ENCODE results near the gene GPM6B.

The GPM6B gene

DNA sequence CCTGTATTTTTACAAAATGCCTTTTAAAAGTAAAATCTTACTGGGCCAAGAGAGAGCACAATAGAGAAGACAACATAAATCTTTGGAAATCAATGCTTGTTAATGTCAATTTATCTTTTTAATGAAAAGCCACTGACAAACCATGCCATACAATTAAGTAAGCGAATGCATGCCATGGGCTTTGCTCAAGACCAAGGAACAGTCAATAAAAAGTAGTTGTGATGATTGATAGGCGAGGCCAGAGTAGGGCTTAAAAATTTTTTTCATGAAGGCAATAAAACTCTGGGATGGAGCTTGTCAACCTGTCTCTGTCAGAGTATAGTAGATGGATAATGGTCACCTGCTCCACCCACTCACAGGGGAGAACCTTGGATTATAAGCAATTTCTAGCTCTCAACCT lies 17.5 kb upstream of the GPM6B start:
- Mint-ChIP-seq H3K4me1 (no peaks in the 10 kb centered on the region), H3K4me3 (no peak overlapping the region), H3K36me3 (ENCODE audit: low read depth) (no peaks in the 10 kb centered on the region), H3K9me3 (no peaks in the 10 kb centered on the region), H3K27me3 (no peaks in the 10 kb centered on the region), H3K27ac (no peak overlapping the region)
- ATAC-seq: no peak
- no peak for DNase-seq

DNA sequence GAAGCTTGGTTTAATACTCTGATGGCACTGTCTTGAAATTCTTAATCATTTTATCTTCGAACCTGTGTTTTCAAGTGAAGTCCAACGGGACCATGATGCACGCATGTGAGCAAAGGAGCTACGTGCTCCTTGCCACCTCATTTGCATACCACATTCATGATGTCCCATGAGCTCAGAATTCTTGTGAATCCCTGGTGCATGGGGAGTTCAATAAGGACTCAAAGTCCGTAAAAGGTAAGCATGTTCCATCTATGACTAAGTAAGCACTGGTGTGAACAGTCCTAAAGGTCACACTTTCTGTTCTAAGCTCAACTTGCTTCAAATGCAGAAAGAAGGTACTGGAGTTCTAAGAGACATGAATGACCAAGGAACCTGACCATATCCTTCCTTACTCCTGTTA lies 13.1 kb upstream of the GPM6B start:
- Mint-ChIP-seq H3K4me1 (no peaks in the 10 kb centered on the region), H3K27me3 (no peaks in the 10 kb centered on the region), H3K9me3 (no peaks in the 10 kb centered on the region), H3K4me3 (no peak overlapping the region), H3K36me3 (ENCODE audit: low read depth) (no peaks in the 10 kb centered on the region), H3K27ac (no peak overlapping the region)
- no peak for ATAC-seq
- DNase-seq: no peak

DNA sequence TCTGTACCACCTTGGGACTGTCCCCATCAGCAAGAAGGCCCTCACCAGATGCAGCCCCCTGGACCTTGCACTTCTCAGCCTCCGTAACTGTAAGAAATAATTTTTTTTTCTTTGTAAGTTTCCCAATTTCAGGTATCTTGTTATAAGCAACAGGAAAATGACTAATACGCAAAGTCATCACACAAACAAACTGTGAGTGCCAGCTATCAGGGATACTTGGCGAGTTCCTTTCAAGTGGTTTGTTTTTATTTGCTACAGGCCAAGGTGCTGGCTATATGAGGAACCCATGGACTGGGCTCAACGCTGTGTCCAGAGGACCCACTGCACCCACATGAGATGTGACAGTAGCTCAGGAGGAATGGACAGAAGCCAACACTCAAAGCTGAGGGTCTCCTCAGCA lies 11.5 kb upstream of the GPM6B start:
- no peaks in the 10 kb centered on the region for H3K4me1 Mint-ChIP-seq
- no peaks in the 10 kb centered on the region for H3K27me3 Mint-ChIP-seq
- DNase-seq: no peak
- H3K4me3 Mint-ChIP-seq: no peak overlapping the region
- no peak for ATAC-seq
- no peaks in the 10 kb centered on the region for H3K9me3 Mint-ChIP-seq
- no peak overlapping the region for H3K27ac Mint-ChIP-seq
- H3K36me3 Mint-ChIP-seq (ENCODE audit: low read depth): no peaks in the 10 kb centered on the region

DNA sequence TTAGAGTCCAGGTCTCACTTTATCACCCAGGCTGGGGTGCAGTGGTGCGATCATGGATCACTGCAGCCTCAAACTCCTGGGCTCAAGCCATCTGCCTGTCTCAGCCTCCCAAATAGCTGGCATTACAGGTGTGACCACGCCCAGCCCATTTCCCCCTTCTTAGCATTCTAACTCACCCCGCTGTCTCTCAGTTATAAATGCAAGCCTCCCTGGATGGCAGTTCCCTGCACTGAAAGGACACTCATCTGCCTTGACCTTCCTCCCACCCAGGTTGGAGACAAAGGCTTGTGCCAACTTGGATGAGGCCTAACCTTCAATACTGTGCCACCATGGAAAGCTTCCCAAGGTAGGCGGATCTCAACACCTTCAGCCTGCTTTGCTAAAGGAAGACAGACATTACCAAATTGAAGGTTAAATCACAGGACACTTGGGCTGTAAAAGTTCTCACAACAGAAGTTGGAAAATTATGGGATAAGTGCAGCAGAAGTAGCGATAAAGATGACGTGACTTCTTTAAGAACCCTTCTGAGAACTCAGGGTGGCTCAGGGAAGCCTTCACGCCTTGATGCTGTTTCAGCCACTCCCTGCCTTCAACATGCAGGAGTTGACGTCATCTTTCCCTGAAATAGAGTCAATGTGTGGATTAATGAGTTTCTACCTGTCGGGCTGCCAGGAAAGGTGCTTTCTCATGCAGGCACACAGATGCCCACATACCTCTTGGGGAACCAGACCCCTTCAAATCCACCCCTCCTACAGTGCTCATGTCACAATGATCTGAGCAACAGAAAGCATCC lies 10.6 kb upstream of the GPM6B start:
- Mint-ChIP-seq H3K4me1 (no peaks in the 10 kb centered on the region), H3K36me3 (ENCODE audit: low read depth) (no peaks in the 10 kb centered on the region), H3K27me3 (no peaks in the 10 kb centered on the region), H3K27ac (no peak overlapping the region), H3K9me3 (no peaks in the 10 kb centered on the region), H3K4me3 (no peak overlapping the region)
- no peak for ATAC-seq
- no peak for DNase-seq

DNA sequence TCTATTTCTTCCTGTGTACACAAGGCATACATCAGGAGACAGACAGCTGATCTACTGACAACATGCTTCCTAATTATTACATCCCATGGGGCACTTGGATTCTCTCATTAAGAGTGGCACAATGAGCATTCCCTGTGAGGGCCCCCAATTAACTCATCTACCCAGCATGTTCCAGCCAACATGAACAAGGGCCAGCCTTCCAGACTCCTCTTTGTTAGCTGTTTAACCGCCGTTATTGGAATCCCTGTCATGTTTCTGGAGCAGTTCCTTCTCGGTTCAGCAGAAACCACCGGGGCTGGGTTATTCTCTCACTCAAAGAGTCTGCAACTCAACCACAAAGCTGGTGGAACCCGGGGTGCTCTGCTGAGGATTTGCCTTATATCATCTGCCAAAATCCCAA lies 9.9 kb upstream of the GPM6B start:
- H3K27ac Mint-ChIP-seq: no peak overlapping the region
- no peak overlapping the region for H3K4me3 Mint-ChIP-seq
- H3K9me3 Mint-ChIP-seq: no peaks in the 10 kb centered on the region
- no peaks in the 10 kb centered on the region for H3K27me3 Mint-ChIP-seq
- DNase-seq (no peak), ATAC-seq (no peak)
- no peaks in the 10 kb centered on the region for H3K36me3 Mint-ChIP-seq (ENCODE audit: low read depth)
- H3K4me1 Mint-ChIP-seq: no peaks in the 10 kb centered on the region

DNA sequence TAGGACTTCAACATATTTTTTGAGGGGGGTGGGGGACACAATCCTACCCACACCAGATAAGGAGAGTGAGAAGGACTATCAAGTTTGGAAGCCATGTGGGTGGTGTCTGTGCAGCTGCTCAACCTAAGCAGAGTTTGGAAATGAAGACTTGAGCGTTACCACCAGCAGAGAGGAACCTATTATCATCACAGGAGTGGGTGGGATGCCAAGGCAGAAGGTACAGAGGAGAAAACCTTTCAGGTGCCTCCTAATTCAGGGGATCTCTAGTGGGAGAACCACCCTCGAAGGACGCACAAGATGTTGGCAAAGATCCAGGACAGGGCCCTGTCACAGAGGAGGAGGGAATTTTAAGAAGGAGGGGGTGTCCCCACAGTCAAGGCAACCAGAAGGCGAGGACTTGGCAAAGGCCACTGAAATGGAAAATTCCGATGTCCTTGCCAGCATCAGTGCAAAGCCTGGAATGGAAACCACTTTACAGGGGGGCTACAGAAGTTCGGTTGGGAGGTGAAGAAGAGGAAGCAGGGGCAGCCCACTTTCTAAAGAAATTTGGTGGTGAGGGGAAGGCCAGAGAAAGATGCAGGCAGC lies 8.4 kb upstream of the GPM6B start:
- no peak for DNase-seq
- no peaks in the 10 kb centered on the region for H3K27me3 Mint-ChIP-seq

DNA sequence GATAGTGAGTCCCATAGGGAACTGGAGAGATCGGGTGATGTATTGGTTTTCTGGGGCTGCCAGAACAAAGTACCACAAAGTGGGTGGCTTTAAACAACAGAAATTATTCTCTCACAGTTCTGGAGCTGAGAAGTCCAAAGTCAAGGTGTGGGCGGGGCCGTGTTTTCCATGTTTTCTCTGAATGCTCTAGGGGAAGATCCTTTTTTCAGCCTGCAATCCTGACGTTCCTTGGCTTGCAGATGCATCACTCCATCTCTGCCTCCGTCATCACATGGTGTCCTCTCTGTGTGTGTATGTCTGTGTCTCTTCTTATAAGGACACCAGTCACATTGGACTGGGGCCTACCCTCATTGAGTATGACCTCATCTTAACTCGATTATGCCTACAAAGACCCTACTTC lies 7.9 kb upstream of the GPM6B start:
- DNase-seq (no peak), ATAC-seq (no peak)
- no peaks in the 10 kb centered on the region for H3K4me1 Mint-ChIP-seq
- no peak overlapping the region for H3K27ac Mint-ChIP-seq
- H3K36me3 Mint-ChIP-seq (ENCODE audit: low read depth): no peaks in the 10 kb centered on the region
- H3K9me3 Mint-ChIP-seq: no peaks in the 10 kb centered on the region
- H3K4me3 Mint-ChIP-seq: no peak overlapping the region
- peaks cover 2% of the 10 kb centered on the region for H3K27me3 Mint-ChIP-seq

More for the DNA sequence above, 8.4 kb upstream of the GPM6B start:
- no peak for ATAC-seq
- Mint-ChIP-seq H3K4me3 (no peak overlapping the region), H3K27ac (no peak overlapping the region), H3K4me1 (no peaks in the 10 kb centered on the region), H3K9me3 (no peaks in the 10 kb centered on the region), H3K36me3 (ENCODE audit: low read depth) (no peaks in the 10 kb centered on the region)

DNA sequence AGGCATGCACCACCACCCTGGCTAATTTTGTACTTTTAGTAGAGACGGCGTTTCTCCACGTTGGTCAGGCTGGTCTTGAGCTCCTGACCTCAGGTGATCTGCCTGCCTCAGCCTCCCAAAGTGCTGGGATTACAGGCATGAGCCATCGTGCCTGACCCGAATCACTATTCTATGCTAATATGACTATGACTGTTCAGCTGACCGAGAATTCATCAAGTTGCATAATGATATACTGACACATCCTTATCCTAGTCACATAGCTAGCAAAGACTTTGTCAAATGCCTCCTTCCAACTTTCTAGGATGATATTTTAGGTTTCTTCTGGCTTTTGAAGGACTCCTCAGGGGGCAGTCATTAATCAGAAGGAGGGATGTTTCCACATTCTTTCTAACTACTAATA lies 4.8 kb upstream of the GPM6B start:
- Mint-ChIP-seq H3K4me3 (no peak overlapping the region), H3K27me3 (peaks cover 3% of the 10 kb centered on the region), H3K36me3 (ENCODE audit: low read depth) (no peaks in the 10 kb centered on the region), H3K4me1 (no peaks in the 10 kb centered on the region), H3K27ac (no peak overlapping the region), H3K9me3 (no peaks in the 10 kb centered on the region)
- ATAC-seq (no peak), DNase-seq (no peak)

DNA sequence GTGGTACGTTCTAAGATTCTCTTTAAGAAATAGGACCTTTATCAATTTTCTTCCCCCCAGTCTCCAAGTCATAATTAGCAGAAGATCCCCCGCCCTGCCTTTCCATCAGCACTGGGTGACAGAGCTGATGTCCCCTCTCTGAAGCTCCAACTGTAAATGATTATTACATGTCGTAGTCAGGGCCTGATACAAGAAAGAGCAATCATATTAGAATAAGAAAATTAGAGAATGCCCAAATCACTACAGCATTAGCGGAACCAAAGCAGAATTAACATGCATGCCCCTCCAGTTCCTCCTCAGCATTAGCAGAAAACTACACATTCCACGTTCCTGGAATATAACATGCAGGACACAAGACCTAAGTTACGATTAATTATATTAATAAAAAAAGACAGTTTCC lies 717 bp downstream of the GPM6B start:
- no peak overlapping the region for H3K27ac Mint-ChIP-seq
- H3K9me3 Mint-ChIP-seq: no peaks in the 10 kb centered on the region
- ATAC-seq (no peak), DNase-seq (no peak)
- no peaks in the 10 kb centered on the region for H3K36me3 Mint-ChIP-seq (ENCODE audit: low read depth)
- H3K4me3 Mint-ChIP-seq: no peak overlapping the region
- peaks cover 9% of the 10 kb centered on the region for H3K27me3 Mint-ChIP-seq
- no peaks in the 10 kb centered on the region for H3K4me1 Mint-ChIP-seq

DNA sequence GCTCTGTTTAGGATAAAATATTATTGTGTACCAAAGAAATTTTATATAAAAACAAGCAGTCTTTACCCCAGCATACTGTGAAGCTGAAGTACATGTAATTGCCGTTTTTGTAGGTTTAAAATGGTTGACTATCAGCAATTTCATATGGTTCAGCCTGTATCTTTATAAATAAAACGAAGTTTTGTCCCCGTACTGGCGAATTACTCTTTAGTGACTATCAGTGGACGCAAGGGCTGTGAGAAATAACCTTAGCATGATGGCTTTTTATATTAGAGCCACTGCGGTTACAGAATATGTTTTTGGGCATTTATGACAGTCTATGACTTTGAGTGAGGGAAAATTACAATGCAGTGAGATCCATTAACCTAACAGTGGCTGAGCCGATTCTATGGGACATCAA lies 1.2 kb downstream of the GPM6B start:
- H3K4me3 Mint-ChIP-seq: no peak overlapping the region
- H3K27me3 Mint-ChIP-seq: peaks cover 9% of the 10 kb centered on the region
- no peak overlapping the region for H3K27ac Mint-ChIP-seq
- no peaks in the 10 kb centered on the region for H3K36me3 Mint-ChIP-seq (ENCODE audit: low read depth)
- no peak for ATAC-seq
- H3K9me3 Mint-ChIP-seq: no peaks in the 10 kb centered on the region
- DNase-seq: no peak
- no peaks in the 10 kb centered on the region for H3K4me1 Mint-ChIP-seq

DNA sequence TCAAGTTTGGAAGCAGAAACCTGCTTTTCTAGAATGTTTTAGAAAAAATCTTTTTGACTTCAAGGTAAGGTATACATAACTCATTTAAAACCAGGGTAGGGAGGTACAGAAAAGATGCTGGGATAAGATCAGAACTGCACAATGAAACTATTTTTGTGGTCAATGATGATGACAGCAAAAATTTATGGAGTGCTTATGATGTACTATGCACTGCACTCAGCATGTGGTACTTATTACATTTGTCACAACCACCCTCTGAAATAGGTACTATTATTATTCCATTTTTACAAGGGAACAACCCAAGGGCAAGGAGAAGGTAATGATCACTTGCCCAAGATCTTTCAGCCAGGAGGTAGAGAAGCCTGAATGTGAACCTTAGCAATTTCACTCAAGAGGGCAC lies 8.0 kb downstream of the GPM6B start:
- no peak for DNase-seq
- ATAC-seq: no peak
- Mint-ChIP-seq H3K4me3 (no peak overlapping the region), H3K36me3 (ENCODE audit: low read depth) (no peaks in the 10 kb centered on the region), H3K4me1 (no peaks in the 10 kb centered on the region), H3K9me3 (no peaks in the 10 kb centered on the region), H3K27ac (no peak overlapping the region), H3K27me3 (peaks cover 6% of the 10 kb centered on the region)

DNA sequence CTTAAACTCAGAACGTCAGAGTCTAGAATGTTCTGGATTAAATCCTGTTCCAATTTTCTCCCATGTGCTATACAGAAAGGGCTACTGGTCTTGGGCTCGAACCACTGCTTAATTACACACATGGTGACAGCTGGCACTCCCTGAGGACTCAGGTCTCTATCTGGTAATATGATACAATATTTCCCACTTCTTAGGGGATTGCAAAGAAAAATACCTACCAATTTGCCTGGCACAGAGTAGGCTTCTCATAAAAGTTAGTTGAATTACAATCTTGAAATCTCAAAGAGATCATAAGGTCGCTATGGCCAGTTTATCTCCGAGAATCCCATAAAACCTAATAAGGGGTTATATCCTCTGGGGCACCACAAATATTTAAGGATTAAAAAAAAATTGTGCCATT lies 8.6 kb downstream of the GPM6B start:
- Mint-ChIP-seq H3K4me3 (no peak overlapping the region), H3K4me1 (no peaks in the 10 kb centered on the region), H3K36me3 (ENCODE audit: low read depth) (no peaks in the 10 kb centered on the region), H3K27ac (no peak overlapping the region), H3K9me3 (no peaks in the 10 kb centered on the region), H3K27me3 (peaks cover 6% of the 10 kb centered on the region)
- ATAC-seq (no peak), DNase-seq (no peak)

DNA sequence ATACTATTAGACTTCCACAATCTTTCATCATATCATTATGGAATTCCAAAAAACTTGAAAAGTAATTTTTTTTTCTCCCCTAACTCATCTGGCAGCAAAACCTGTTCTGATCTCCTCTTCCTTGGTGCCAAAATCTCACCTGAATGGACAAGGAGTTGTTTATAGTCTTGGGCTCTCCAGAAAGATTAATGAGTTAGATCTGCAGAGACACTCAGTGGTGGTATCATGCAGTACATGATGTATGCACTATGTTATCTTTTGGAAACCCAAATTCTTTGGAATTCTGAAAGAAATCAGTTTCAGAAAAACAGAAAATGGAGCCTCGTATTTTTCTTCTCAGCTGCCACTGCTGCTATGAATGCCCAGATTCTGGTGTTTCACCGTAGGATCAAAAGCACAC lies 11.7 kb downstream of the GPM6B start:
- no peaks in the 10 kb centered on the region for H3K27me3 Mint-ChIP-seq

DNA sequence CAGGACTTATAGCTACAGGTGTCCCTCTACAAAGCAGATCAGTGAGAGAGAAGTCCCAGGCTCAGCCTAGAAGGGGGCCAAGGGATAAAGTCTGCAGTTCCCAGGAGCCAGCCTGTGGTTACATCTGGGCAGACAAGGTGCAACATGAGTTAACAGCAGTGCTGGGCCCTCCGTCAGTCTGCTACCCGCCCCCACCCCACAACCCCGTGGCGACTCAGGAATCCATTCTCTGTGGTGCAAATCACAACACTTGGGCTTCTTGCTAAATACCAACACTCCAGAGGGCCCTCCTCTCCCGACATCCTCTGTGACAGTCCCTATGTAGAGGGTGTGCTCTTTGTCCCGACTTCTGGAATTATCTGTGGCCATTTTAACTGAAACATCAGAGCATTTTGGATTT lies 13.8 kb downstream of the GPM6B start:
- H3K4me3 Mint-ChIP-seq: no peak overlapping the region
- DNase-seq (no peak), ATAC-seq (no peak)
- no peak overlapping the region for H3K27ac Mint-ChIP-seq
- no peaks in the 10 kb centered on the region for H3K27me3 Mint-ChIP-seq
- H3K4me1 Mint-ChIP-seq: no peaks in the 10 kb centered on the region
- H3K36me3 Mint-ChIP-seq (ENCODE audit: low read depth): no peaks in the 10 kb centered on the region
- H3K9me3 Mint-ChIP-seq: no peaks in the 10 kb centered on the region

More for the DNA sequence above, 11.7 kb downstream of the GPM6B start:
- H3K4me3 Mint-ChIP-seq: no peak overlapping the region
- H3K9me3 Mint-ChIP-seq: no peaks in the 10 kb centered on the region
- DNase-seq (no peak), ATAC-seq (no peak)
- no peak overlapping the region for H3K27ac Mint-ChIP-seq
- H3K4me1 Mint-ChIP-seq: no peaks in the 10 kb centered on the region
- H3K36me3 Mint-ChIP-seq (ENCODE audit: low read depth): no peaks in the 10 kb centered on the region

DNA sequence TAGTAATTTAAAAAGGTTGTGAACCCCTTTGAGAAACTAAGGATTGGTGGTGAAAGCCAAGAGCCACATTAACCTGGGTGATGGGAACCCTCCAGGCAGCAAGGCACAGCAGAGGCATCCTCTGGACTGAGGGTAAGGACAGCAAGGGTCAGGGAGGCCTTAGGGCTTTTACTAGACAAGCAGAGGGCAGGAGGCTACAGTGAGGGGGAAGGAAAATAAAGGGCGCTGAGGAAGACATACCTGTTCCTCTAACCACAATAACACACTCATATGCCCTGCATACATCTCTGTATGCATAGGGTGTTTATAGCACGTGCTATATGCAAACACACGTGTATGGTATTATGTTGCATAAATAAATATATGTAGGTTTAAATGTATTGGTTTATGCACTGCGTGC lies 18.7 kb downstream of the GPM6B start:
- Mint-ChIP-seq H3K27ac (no peak overlapping the region), H3K4me1 (no peaks in the 10 kb centered on the region)

DNA sequence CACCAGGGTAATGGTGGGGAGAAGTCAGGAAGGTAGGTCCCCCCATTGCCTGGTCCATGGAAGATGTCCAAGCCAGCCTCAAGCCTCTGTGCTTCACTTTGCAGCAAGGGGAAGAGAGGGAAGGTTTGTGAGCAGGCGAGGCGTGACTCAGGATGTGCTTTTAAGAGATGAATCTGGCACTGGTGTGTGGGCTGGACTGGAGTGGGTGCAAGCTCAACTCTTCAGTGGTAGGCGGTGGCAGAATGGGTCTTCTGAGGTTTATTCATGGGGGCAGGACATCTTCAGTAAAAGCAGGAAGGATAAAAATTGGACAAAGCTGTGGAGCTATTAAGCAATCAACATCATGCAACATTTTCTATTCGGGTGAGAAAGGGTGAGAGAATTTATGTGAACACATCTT lies 19.4 kb downstream of the GPM6B start:
- peaks cover 2% of the 10 kb centered on the region for H3K27me3 Mint-ChIP-seq
- no peak for DNase-seq
- H3K4me3 Mint-ChIP-seq: no peak overlapping the region
- H3K27ac Mint-ChIP-seq: no peak overlapping the region
- no peaks in the 10 kb centered on the region for H3K4me1 Mint-ChIP-seq
- no peaks in the 10 kb centered on the region for H3K9me3 Mint-ChIP-seq
- no peak for ATAC-seq
- H3K36me3 Mint-ChIP-seq (ENCODE audit: low read depth): no peaks in the 10 kb centered on the region

More for the DNA sequence above, 18.7 kb downstream of the GPM6B start:
- no peaks in the 10 kb centered on the region for H3K36me3 Mint-ChIP-seq (ENCODE audit: low read depth)
- H3K9me3 Mint-ChIP-seq: no peaks in the 10 kb centered on the region
- peaks cover 2% of the 10 kb centered on the region for H3K27me3 Mint-ChIP-seq
- DNase-seq (no peak), ATAC-seq (no peak)
- no peak overlapping the region for H3K4me3 Mint-ChIP-seq
